HFFc6 (cell line): Measurements from ENCODE around the gene INTS6L. TPM values are rescaled to one million over a fixed set of nuclear protein-coding genes. Genes with fewer than 3 reads are reported as not detected.

ENCODE experiments used
- DNase-seq: peaks from one replicate; pipeline ENCODE4 v3.0.0-alpha.2; 2018
- H3K27ac Mint-ChIP-seq: 2 replicates; pipeline ENCODE4 v1.8.0; 2020; ENCODE audit warnings: mild to moderate bottlenecking, mixed read lengths
- H3K27me3 Mint-ChIP-seq: 2 replicates; pipeline ENCODE4 v1.8.0; 2021; ENCODE audit warnings: mild to moderate bottlenecking, moderate library complexity, mixed read lengths; ENCODE audit not compliant: insufficient read depth
- H3K36me3 Mint-ChIP-seq: 2 replicates; pipeline ENCODE4 v1.8.0; 2021; ENCODE audit warnings: low read depth, mixed read lengths
- H3K4me1 Mint-ChIP-seq: 2 replicates; pipeline ENCODE4 v1.8.0; 2020; ENCODE audit warnings: low read depth, mixed read lengths
- H3K4me3 Mint-ChIP-seq: 2 replicates; pipeline ENCODE4 v1.8.0; 2020; ENCODE audit warnings: mild to moderate bottlenecking, moderate library complexity, mixed read lengths
- H3K9me3 Mint-ChIP-seq: 2 replicates; pipeline ENCODE4 v1.8.0; 2020; ENCODE audit warnings: mild to moderate bottlenecking, mixed read lengths
- CTCF ChIP-seq: fragments of 200-600 bp; sonication (generic); IDR thresholded peaks from 2 replicates; pipeline ENCODE4 v1.5.0; 2021; ENCODE audit warnings: antibody characterized with exemption, mild to moderate bottlenecking
- total RNA-seq, 6 experiments: library from RNA; stranded (reverse); fragmentation: NEBNext Ultra II Directional; extraction: Animal tissue kit (Norgen Biotek cat#: 25700); gene quantifications; 2 replicates in 1 of 6; 3 replicates in 5 of 6; pipeline ENCODE4 v1.2.3, GENCODE V29; 2021

INTS6L gene
- total RNA-seq, 6 experiments from 2014 or later: 1.3 to 2.0 (median 1.8) TPM

GRCh38 chrX:135522132-135522530, 1.7 kb downstream of the INTS6L start:
- Mint-ChIP-seq H3K36me3 (no peaks in the 10 kb centered on the region), H3K27me3 (peaks cover 5% of the 10 kb centered on the region; the same call in 1 of the 2 replicates), H3K4me3 (peak overlapping the region; percentile 92), H3K4me1 (peaks cover 15% of the 10 kb centered on the region), H3K27ac (peak overlapping the region; percentile 95), H3K9me3 (no peaks in the 10 kb centered on the region)
- no peak for TF ChIP-seq CTCF
- DNase-seq: no peak

GRCh38 chrX:135522878-135523693, 2.6 kb downstream of the INTS6L start:
- Mint-ChIP-seq H3K9me3 (no peaks in the 10 kb centered on the region), H3K36me3 (no peaks in the 10 kb centered on the region), H3K4me1 (peaks cover 15% of the 10 kb centered on the region), H3K27ac (peak overlapping the region; percentile 95), H3K4me3 (peak overlapping the region; percentile 92), H3K27me3 (peaks cover 5% of the 10 kb centered on the region; the same call in 1 of the 2 replicates)
- no peak for DNase-seq
- no peak for TF ChIP-seq CTCF

- H3K4me3 Mint-ChIP-seq: no peak overlapping the region
Observed at GRCh38 chrX:135528254-135528653, 7.8 kb downstream of the INTS6L start.

GRCh38 chrX:135528756-135529155, 8.3 kb downstream of the INTS6L start:
- no peaks in the 10 kb centered on the region for H3K9me3 Mint-ChIP-seq
- no peak for TF ChIP-seq CTCF
- no peak overlapping the region for H3K27ac Mint-ChIP-seq
- H3K36me3 Mint-ChIP-seq: no peaks in the 10 kb centered on the region; the same call in 1 of the 2 replicates
- peaks cover 17% of the 10 kb centered on the region for H3K4me1 Mint-ChIP-seq
- DNase-seq: no peak
- peaks cover 2% of the 10 kb centered on the region; the same call in 1 of the 2 replicates for H3K27me3 Mint-ChIP-seq
- no peak overlapping the region for H3K4me3 Mint-ChIP-seq

More at GRCh38 chrX:135528254-135528653, 7.8 kb downstream of the INTS6L start:
- Mint-ChIP-seq H3K9me3 (no peaks in the 10 kb centered on the region), H3K27me3 (peaks cover 2% of the 10 kb centered on the region; the same call in 1 of the 2 replicates), H3K27ac (no peak overlapping the region), H3K4me1 (peaks cover 17% of the 10 kb centered on the region), H3K36me3 (no peaks in the 10 kb centered on the region; the same call in 1 of the 2 replicates)
- no peak for TF ChIP-seq CTCF
- DNase-seq: no peak

- H3K9me3 Mint-ChIP-seq: no peaks in the 10 kb centered on the region
- no peak overlapping the region for H3K27ac Mint-ChIP-seq
- H3K4me1 Mint-ChIP-seq: peaks cover 12% of the 10 kb centered on the region
- H3K27me3 Mint-ChIP-seq: peaks cover 2% of the 10 kb centered on the region; the same call in 1 of the 2 replicates
- TF ChIP-seq CTCF: no peak
- DNase-seq: no peak
- no peaks in the 10 kb centered on the region; the same call in 1 of the 2 replicates for H3K36me3 Mint-ChIP-seq
- no peak overlapping the region for H3K4me3 Mint-ChIP-seq
Observed at GRCh38 chrX:135530097-135530496, 9.6 kb downstream of the INTS6L start.
